Endothelial cell of umbilical vein (primary cell): ENCODE data around the gene ARPC5. TPM values are rescaled to one million over a fixed set of nuclear protein-coding genes. Genes with fewer than 3 reads are reported as not detected.

Experiments
- BruUV-seq: library from RNA; stranded (reverse); fragments of 400-500 nt; replicated peaks from 2 replicates; lab custom pipeline; 2021; lab: Mats Ljungman, UMichigan
- CTCF ChIA-PET: fragments of 300-600, 350-600 bp; sonication (Branson Sonifier 250); formaldehyde crosslinking; loops from one replicate; lab custom pipeline; 2021; ENCODE audit warnings: antibody characterized with exemption, inconsistent platforms; lab: Charles Lee
- POLR2A ChIA-PET: fragments of 300-600, 350-600 bp; sonication (Branson Sonifier 250); formaldehyde crosslinking; loops from one replicate; lab custom pipeline; 2021; ENCODE audit warnings: antibody characterized with exemption, inconsistent platforms; lab: Charles Lee
- DNase-seq: peaks from one replicate; pipeline ENCODE4 v3.0.0-alpha.2; 2011; ENCODE audit warnings: low read depth, low spot score
- FAIRE-seq: peaks from 2 replicates; lab custom pipeline; 2011; peaks lifted over from hg19 to GRCh38; lab: Jason Lieb, UNC
- H2AFZ ChIP-seq: 2 replicates; pipeline ENCODE4 v1.6.0; 2012; ENCODE audit warnings: low read depth, low read length, control low read depth, inconsistent platforms
- H3K27ac ChIP-seq: 2 replicates; pipeline ENCODE4 v1.5.1; 2011; ENCODE audit warnings: low read depth, mild to moderate bottlenecking, control low read depth, low read length, moderate library complexity; ENCODE audit not compliant: insufficient read depth
- H3K27me3 ChIP-seq, 2 experiments: 2 replicates each; pipeline versions ENCODE4 v1.6.0 to v1.6.1; 2011; ENCODE audit warnings: low read length in 2 of 2, mixed read lengths in 1 of 2; ENCODE audit not compliant: control insufficient read depth in 2 of 2, insufficient read depth in 2 of 2
- H3K36me3 ChIP-seq, 2 experiments: 2 replicates in 1 of 2; 3 replicates in 1 of 2; pipeline ENCODE4 v1.5.1; 2011; ENCODE audit warnings: low read length in 2 of 2, mild to moderate bottlenecking in 1 of 2, moderate library complexity in 1 of 2; ENCODE audit not compliant: control insufficient read depth in 2 of 2, insufficient read depth in 2 of 2; ENCODE audit errors: extremely low read depth in 1 of 2
- H3K4me1 ChIP-seq: 3 replicates; pipeline ENCODE4 v1.5.1; 2011; ENCODE audit warnings: mild to moderate bottlenecking, low read length; ENCODE audit not compliant: control insufficient read depth, insufficient read depth; ENCODE audit errors: extremely low read depth
- H3K4me2 ChIP-seq: 2 replicates; pipeline ENCODE4 v1.6.1; 2011; ENCODE audit warnings: low read length, control low read depth, mixed read lengths; ENCODE audit not compliant: insufficient read depth
- H3K4me3 ChIP-seq, 3 experiments: fragments of 200-600 bp in 1 of 3; sonication (generic), shearing (Covaris generic) in 1 of 3; replicated peaks in 1 of 3; 2 replicates each; pipeline ENCODE4 v1.5.1; 2011 to 2016; ENCODE audit warnings: control low read depth in 3 of 3, low read length in 3 of 3, mild to moderate bottlenecking in 2 of 3, inconsistent platforms in 1 of 3, low read depth in 1 of 3, moderate library complexity in 1 of 3; ENCODE audit not compliant: insufficient read depth in 1 of 3
- H3K79me2 ChIP-seq: 2 replicates; pipeline ENCODE4 v1.6.0; 2012; ENCODE audit warnings: low read length, inconsistent platforms; ENCODE audit not compliant: control insufficient read depth, insufficient read depth
- H3K9ac ChIP-seq: replicated peaks from 2 replicates; pipeline ENCODE3; 2011; ENCODE audit warnings: low read length, control low read depth; ENCODE audit not compliant: insufficient read depth; ENCODE audit errors: extremely low read depth
- H3K9me1 ChIP-seq: replicated peaks from 3 replicates; pipeline ENCODE4 v1.6.0; 2011; ENCODE audit warnings: mild to moderate bottlenecking, low read length; ENCODE audit not compliant: control insufficient read depth, insufficient read depth; ENCODE audit errors: extremely low read depth
- H3K9me3 ChIP-seq: replicated peaks from 2 replicates; pipeline ENCODE4 v1.5.1; 2012; ENCODE audit warnings: low read length, inconsistent platforms; ENCODE audit not compliant: control insufficient read depth, insufficient read depth
- H4K20me1 ChIP-seq: replicated peaks from 2 replicates; pipeline ENCODE3; 2011; ENCODE audit warnings: mild to moderate bottlenecking, low read length; ENCODE audit not compliant: control insufficient read depth, insufficient read depth; ENCODE audit errors: extremely low read depth
- EZH2 ChIP-seq: IDR thresholded peaks from 2 replicates; pipeline ENCODE4 v1.6.1; 2012; ENCODE audit warnings: borderline replicate concordance, low read depth, mild to moderate bottlenecking, moderate library complexity, low read length, inconsistent platforms; ENCODE audit not compliant: severe bottlenecking
- FOS ChIP-seq: IDR thresholded peaks from 2 replicates; pipeline ENCODE4 v1.6.1; 2011; ENCODE audit warnings: mild to moderate bottlenecking, low read length, moderate library complexity, borderline replicate concordance; ENCODE audit not compliant: insufficient read depth
- GATA2 ChIP-seq: IDR thresholded peaks from 2 replicates; pipeline ENCODE4 v1.7.0; 2011; ENCODE audit warnings: low read depth, mild to moderate bottlenecking, moderate library complexity, mixed read lengths, low read length; ENCODE audit not compliant: insufficient read length, insufficient read depth
- JUN ChIP-seq: IDR thresholded peaks from 2 replicates; pipeline ENCODE4 v1.6.1; 2011; ENCODE audit warnings: borderline replicate concordance, low read depth; ENCODE audit not compliant: insufficient read length, insufficient read depth
- MAX ChIP-seq: IDR thresholded peaks from 2 replicates; pipeline ENCODE4 v1.6.1; 2011; ENCODE audit not compliant: insufficient read depth, insufficient read length
- MYC ChIP-seq: IDR thresholded peaks from one replicate; pipeline ENCODE4 v1.6.1; 2011; ENCODE audit warnings: mild to moderate bottlenecking, low read depth, low read length
- POLR2A ChIP-seq: IDR thresholded peaks from 2 replicates; pipeline ENCODE4 v1.6.1; 2012; ENCODE audit warnings: low read depth, mild to moderate bottlenecking, control low read depth, low read length
- POLR2AphosphoS5 ChIP-seq: IDR thresholded peaks from 2 replicates; pipeline ENCODE4 v1.6.1; 2012; ENCODE audit warnings: low read depth, mild to moderate bottlenecking, control low read depth, low read length, moderate library complexity; ENCODE audit not compliant: insufficient read depth
- dilution Hi-C: fragments of 300-500 bp; cut with MboI; formaldehyde crosslinking; loops from one replicate; pipeline ENCODE4 v1.15.0; 2019; ENCODE audit warnings: low sequenced_read_pairs; ENCODE audit not compliant: extremely low pct_ligation_motif_present
- intact Hi-C: fragments of 100-400 bp; cut with micrococcal nuclease; formaldehyde crosslinking; loops from one replicate; pipeline ENCODE4 v1.10.0; 2022
- polyA plus RNA-seq, 4 experiments: library from polyadenylated mRNA; depleted of rRNA in 3 of 4; stranded (reverse) in 3 of 4; unstranded in 1 of 4; fragments of >200 nt; gene quantifications; 2 replicates each; pipeline versions ENCODE4 v1.2.1 to v1.2.3, GENCODE V29; 2011 to 2012; ENCODE audit warnings: missing spikeins in 1 of 4
- total RNA-seq: library from RNA; stranded (reverse); gene quantifications from 2 replicates; pipeline ENCODE4 v1.2.3, GENCODE V29; 2021
- TF ChIP-seq, protein P1 (sequence below), 2 donors: IDR thresholded peaks; 1 replicate in 1 of 2; 2 replicates in 1 of 2; pipeline ENCODE4 v1.5.1; 2011; ENCODE audit warnings: low read length in 2 of 2, mild to moderate bottlenecking in 2 of 2, moderate library complexity in 2 of 2, control low read depth in 1 of 2, inconsistent platforms in 1 of 2, low read depth in 1 of 2; ENCODE audit not compliant: insufficient read depth in 1 of 2; ENCODE audit errors: extremely low read depth in 1 of 2

Gene ARPC5
- total and polyA plus RNA-seq, 2 donors (not counting 3 experiments of a cell fraction or from before 2014, with no cell fraction given) = 110 to 185 TPM

DNA sequence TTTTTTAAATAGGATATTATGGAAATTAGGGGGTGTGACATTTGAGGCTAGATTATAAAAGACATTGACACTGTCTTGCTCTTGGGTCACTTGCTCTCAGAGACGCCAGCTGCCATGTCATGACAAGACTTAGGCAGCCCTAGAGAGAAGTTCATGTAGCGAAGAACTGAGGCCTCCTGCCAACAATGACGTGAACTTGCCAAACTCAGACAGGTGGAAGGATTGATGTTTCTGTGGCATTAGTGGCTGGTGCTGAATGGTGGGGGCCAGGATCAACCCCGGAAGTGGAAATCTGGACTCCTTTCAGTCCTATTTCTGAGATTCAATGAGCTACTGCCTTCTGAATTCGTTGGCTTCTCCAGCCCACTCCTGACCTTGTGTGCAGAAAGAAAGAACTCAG, 60.0 kb downstream of the ARPC5 start:
- ChIA-PET CTCF (interaction anchor here (1.0 kb wide), 1 partner anchor 34 kb away, joined by 4 read pairs; no protein-coding TSS in a partner anchor), POLR2A (no interaction called here)
- Histone ChIP-seq H3K36me3 (no peaks in the 10 kb centered on the region), H3K9me1 (no peaks in the 10 kb centered on the region), H3K27ac (no peak overlapping the region), H3K27me3 (no peaks in the 10 kb centered on the region), H3K9me3 (no peaks in the 10 kb centered on the region), H2AFZ (no peak overlapping the region), H3K9ac (no peak overlapping the region), H3K4me2 (no peak overlapping the region), H3K4me3 (no peak overlapping the region), H4K20me1 (no peaks in the 10 kb centered on the region), H3K4me1 (no peaks in the 10 kb centered on the region), H3K79me2 (no peaks in the 10 kb centered on the region)
- dilution Hi-C loops = no loop called here
- no peak for TF ChIP-seq FOS
- TF ChIP-seq EZH2 = no peak
- no peak for TF ChIP-seq MAX
- TF ChIP-seq MYC = no peak
- TF ChIP-seq JUN = no peak
- TF ChIP-seq POLR2A = no peak
- TF ChIP-seq GATA2 = no peak
- TF ChIP-seq, protein P1, sequence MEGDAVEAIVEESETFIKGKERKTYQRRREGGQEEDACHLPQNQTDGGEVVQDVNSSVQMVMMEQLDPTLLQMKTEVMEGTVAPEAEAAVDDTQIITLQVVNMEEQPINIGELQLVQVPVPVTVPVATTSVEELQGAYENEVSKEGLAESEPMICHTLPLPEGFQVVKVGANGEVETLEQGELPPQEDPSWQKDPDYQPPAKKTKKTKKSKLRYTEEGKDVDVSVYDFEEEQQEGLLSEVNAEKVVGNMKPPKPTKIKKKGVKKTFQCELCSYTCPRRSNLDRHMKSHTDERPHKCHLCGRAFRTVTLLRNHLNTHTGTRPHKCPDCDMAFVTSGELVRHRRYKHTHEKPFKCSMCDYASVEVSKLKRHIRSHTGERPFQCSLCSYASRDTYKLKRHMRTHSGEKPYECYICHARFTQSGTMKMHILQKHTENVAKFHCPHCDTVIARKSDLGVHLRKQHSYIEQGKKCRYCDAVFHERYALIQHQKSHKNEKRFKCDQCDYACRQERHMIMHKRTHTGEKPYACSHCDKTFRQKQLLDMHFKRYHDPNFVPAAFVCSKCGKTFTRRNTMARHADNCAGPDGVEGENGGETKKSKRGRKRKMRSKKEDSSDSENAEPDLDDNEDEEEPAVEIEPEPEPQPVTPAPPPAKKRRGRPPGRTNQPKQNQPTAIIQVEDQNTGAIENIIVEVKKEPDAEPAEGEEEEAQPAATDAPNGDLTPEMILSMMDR (IDR thresholded peaks at IDR 0.05; ENCODE audit: extremely low read depth in 1 of 2, insufficient read depth in 1 of 2, low read depth in 1 of 2, low read length in 2 of 2) = no peak
- TF ChIP-seq POLR2AphosphoS5 = no peak
- no peak for DNase-seq
- intact Hi-C loops = no loop called here
- no peak for FAIRE-seq
- BruUV-seq = no TSS peak
